Myocyte (in vitro differentiated cells): ENCODE measurements around the gene ZNF750. TPM values are rescaled to one million over a fixed set of nuclear protein-coding genes. Genes with fewer than 3 reads are reported as not detected.
"Not testable (repeated sequence)": the region's sequence is repeated elsewhere in the genome, so short reads cannot be mapped to it uniquely, and the experiment has no call there.

Experiments
- DNase-seq: peaks from one replicate; pipeline ENCODE4 v3.0.0-alpha.2; 2012; ENCODE audit warnings: low read depth
- total RNA-seq: library from RNA; depleted of rRNA; stranded (reverse); fragments of >200 nt; gene quantifications from 2 replicates; pipeline ENCODE4 v1.2.3, GENCODE V29; 2014

Gene ZNF750
- total RNA-seq, 1 donor from 2014 or later: not detected

- DNase-seq: no peak
These were observed 42.8 kb downstream of the ZNF750 start for GRCh38 chr17:82797061-82797460.

- DNase-seq: no peak
These were observed 44.2 kb downstream of the ZNF750 start for GRCh38 chr17:82795615-82796014.

- peak; percentile 26 for DNase-seq
These were observed 44.9 kb downstream of the ZNF750 start for GRCh38 chr17:82794781-82795482.

GRCh38 chr17:82793974-82794630 is 45.7 kb downstream of the ZNF750 start:
- DNase-seq: no peak

GRCh38 chr17:82791532-82791931 is 48.3 kb downstream of the ZNF750 start:
- DNase-seq: peak; percentile 56

- DNase-seq: no peak
These were observed 49.4 kb downstream of the ZNF750 start for GRCh38 chr17:82790391-82790790.

- DNase-seq: no peak
These were observed 50.0 kb downstream of the ZNF750 start for GRCh38 chr17:82789806-82790205.

- no peak for DNase-seq
These were observed 50.7 kb downstream of the ZNF750 start for GRCh38 chr17:82789051-82789592.

- no peak for DNase-seq
These were observed 51.4 kb downstream of the ZNF750 start for GRCh38 chr17:82788206-82789001.

GRCh38 chr17:82787081-82787848 is 52.6 kb downstream of the ZNF750 start:
- no peak for DNase-seq

- DNase-seq: no peak
These were observed 53.4 kb downstream of the ZNF750 start for GRCh38 chr17:82786427-82786826.

- DNase-seq: not testable (repeated sequence)
These were observed 54.2 kb downstream of the ZNF750 start for GRCh38 chr17:82785581-82785980.

GRCh38 chr17:82783498-82783897 is 56.3 kb downstream of the ZNF750 start:
- no peak for DNase-seq

GRCh38 chr17:82782657-82783207 is 57.1 kb downstream of the ZNF750 start:
- DNase-seq: no peak

GRCh38 chr17:82781894-82782274 is 57.9 kb downstream of the ZNF750 start:
- DNase-seq: peak; percentile 82

GRCh38 chr17:82780971-82781893 is 58.6 kb downstream of the ZNF750 start:
- DNase-seq: peak; percentile 30

- peak; percentile 17 for DNase-seq
These were observed 59.6 kb downstream of the ZNF750 start for GRCh38 chr17:82780195-82780594.

GRCh38 chr17:82779541-82779940 is 60.3 kb downstream of the ZNF750 start:
- DNase-seq: no peak
